GM19043 (cell line): Measurements from ENCODE around the gene MYO1H.
"Not testable (repeated sequence)": the region's sequence is repeated elsewhere in the genome, so short reads cannot be mapped to it uniquely, and the experiment has no call there.

Experiments
- ATAC-seq: cut with Tn5 transposase; IDR thresholded peaks from one replicate; pipeline ENCODE4 v1.9.1; 2021; ENCODE audit warnings: low read depth; ENCODE audit not compliant: unreplicated experiment

The MYO1H gene

DNA sequence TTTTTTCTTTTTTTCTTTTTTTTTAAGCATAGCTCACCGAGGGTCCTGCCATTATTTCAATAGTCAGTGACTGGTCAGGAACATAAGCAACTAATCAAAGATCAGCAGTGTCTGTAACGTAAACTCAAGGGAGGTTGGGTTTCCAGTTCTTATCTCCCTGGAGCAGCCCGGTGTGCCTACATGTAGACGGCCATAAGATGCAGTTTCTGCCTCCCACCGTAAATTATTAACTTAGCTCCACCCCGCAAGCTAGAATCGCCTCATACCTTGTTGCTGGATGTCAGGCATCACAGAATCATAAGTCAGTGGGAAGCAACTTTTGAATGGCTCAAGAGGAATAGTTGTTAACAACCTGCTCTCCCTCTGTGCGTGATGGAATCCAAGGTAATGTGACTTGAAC lies at the start of gene MYO1H:
MYO1H (plus strand) TSS at position 312 of the 400 bp plus-strand sequence; CDS start at position 373, 61 bp downstream.
- ATAC-seq, result no peak

GRCh38 chr12:109299849-109300248 lies 47.9 kb upstream of the MYO1H start:
- ATAC-seq, result no peak

DNA sequence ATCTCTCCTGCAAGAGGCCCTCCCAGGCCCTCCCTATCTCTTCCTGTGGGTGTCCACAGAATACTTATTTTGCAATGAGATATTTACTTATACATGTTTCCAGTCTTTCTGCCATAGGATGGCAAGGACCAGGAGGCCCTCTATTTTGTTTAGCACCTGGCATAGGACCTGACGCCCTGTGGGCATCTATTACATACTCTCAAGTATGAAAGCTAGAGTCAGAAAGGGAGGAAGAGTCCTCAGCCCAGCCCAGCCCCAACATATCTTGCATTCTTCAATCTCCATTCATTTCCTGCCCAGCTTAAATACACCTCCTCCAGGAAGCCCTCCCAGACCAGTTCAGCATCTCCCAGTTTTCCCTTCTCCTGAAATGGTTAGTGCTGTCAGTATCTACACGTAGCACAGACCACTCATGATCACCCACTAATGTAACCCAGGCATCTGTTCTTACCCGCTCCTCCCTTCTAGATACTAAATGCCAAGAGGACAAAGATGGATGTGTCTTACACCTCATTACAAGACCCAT lies 46.0 kb upstream of the MYO1H start:
- no peak for ATAC-seq

DNA sequence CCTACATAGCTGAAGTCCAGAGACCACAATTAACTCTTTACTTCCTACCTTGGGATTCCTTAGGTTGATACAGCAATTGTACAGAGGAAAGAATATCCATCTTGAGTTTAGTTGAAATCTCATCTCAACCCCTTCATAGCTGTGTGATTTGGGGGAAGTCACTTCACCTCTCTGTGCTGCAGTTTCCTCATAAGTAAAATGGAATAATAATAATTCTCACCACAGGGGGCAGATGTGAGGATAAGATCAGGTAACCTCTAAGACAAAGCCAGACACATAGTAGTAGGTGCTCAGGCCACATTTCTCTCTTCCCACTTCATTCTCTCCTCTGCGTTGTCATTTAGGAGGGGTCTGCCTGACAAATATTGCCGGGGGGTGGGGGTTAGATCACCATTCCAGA lies 45.3 kb upstream of the MYO1H start:
- ATAC-seq, result no peak

GRCh38 chr12:109302770-109303169 lies 44.9 kb upstream of the MYO1H start:
- ATAC-seq, result no peak

GRCh38 chr12:109304485-109304884 lies 43.2 kb upstream of the MYO1H start:
- no peak for ATAC-seq

DNA sequence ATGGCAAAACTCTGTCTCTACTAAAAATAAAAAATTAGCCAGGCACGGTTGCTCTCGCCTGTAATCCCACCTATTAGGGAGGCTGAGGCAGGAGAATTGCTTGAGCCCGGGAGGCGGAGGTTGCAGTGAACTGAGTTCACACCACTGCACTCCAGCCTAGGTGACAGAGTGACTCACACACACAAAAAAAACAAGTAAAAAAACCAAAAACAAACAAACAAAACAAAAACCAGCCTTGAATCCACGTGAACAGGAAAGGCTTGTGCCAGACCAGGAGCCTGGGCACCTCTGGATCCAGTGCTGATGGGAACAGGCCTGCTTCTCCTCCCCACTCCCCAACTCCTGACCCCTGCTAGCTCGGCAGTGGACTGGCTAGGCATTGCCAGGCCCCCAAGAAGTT lies 42.2 kb upstream of the MYO1H start:
- ATAC-seq, result no peak

DNA sequence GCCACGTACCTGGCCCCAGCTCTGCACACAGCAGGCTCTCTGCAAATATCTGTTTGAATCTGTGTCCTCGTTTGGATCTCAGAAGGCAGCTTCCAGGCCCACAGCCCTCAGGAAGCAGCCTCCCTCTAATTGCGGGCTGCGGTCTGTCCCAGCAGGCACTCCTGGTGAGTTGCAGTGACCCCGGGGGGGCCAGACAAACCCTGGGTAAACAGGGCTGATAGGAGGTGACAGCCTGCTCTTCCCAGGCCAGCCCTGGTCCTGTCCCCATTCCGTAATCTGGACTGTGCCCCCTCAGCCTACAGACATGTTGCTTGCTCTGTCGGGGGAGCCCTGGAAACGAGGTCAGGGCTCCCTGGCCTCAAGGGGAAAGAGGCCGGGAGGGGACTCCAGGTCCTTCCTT lies 40.6 kb upstream of the MYO1H start:
- no peak for ATAC-seq

DNA sequence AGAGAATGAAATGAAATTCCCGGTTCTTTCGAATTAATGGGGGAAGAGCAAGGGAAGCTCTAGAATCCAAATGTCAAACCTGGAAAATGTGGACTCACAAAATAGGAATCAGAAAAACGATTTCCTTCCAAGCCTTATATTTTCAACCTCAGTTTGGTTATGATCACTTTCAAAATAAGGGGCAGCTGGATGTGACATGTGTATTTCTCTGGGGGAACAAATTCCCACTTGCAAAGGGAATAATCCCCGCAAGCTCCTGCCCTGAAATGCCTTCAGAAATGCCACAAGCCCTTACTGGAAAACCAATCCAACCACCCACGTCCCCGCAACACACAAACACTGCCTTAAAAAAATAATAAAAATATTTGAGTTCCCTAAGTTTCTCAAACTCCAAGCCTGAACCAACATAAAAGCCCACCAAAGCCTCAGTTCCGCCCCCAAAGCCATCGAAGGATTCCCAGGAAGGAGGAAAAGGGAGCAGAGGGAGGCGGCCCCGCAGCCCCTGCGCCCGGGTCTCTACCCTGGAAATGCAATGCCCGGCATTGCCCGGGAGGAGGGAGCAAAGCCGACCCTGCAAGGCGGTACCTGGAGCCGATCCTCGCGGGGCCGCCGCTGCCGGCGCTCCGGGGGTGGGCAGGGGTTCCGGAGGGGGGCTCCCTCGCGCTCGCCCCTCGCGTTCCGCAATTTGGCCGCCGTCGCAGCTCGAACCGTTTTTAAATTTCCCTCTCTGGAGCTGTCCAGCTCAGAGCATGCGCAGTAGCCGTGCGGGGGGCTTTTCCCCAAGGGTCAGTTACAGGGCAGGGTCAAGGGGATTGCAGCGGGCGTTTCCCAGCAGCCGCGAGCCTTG lies 38.9 kb upstream of the MYO1H start, which contains the start of gene FOXN4:
FOXN4 (minus strand) TSS at position 751 of the 847 bp plus-strand sequence. CDS start 963 bp downstream, outside the sequence.
- ATAC-seq, result no peak

GRCh38 chr12:109309381-109310246 lies 38.1 kb upstream of the MYO1H start:
- no peak for ATAC-seq

DNA sequence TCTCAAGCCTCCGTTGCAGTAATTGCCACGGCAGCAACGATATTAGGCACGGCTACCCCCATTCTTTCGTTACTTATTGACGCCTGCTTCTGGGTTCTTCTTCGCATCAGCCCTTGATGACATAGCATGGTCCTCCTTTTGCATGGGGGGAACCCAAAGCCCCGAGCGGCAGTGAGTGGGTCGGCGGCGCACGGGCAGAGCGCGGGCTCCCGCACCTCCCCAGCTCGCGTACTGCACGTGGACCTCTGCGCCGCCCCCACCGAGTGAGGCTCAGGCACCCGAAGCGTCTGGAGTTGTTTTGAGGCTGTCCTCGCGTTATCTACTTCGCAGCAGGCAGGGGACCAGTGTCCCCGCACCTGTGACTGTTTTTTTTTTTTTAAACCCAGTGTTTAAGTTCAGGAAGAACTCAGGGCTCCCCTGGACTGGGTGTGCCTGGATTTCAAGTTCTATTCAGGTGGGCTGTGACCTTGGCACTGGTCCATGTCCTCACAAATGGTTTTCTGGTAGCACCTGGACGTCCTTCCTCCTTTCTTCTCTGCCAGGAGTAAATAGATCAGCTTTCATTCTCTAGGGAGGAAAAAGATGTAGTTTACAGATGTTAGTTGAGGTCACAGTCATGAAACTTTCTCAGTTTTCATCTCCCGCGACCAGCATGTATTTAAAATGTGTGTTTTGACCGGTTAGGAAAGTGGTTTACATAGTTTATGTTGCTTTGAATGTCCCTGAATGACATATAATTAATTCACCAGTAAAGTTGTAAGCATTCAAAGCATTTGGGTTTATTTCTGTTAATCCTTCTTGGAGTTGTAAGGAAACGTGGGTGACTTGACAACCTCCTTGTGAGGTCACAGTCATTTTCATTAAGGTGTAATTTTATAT lies 37.2 kb upstream of the MYO1H start:
- ATAC-seq, result no peak

DNA sequence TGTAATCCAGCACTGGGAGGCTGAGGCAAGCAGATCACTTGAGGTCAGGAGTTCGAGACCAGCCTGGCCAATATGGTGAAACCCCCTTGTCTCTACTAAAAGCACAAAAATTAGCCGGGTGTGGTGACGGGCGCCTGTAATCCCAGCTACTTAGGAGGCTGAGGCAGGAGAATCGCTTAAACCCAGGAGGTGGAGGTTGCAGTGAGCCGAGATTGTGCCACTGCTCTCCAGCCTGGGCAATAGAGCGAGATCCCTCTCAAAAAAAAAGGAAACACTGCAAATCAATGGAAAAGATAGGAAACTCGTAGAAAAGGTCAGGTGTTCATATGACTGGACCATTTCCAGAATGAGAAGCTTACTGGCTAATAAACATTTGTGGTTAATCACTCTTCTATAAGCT lies 26.4 kb upstream of the MYO1H start:
- not testable (repeated sequence) for ATAC-seq

DNA sequence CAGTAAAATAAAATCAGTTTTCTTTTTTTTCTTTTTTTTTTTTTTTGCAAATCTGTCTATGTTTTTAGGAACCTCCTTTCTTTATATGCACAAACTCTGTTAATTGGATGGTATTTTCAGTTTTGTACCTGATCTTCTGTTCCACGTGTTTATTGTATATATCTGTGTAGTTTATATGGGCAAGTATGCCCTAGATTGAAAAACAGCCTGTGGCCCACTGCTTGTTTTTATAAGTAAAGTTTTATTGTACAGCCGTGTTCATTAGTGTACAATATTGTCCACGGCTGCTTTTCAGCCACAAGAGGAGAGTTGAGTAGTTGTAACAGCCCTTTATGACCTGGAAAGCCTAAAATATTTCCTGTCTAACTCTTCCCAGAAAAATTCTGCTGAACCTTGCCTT lies 18.7 kb upstream of the MYO1H start:
- no peak for ATAC-seq

DNA sequence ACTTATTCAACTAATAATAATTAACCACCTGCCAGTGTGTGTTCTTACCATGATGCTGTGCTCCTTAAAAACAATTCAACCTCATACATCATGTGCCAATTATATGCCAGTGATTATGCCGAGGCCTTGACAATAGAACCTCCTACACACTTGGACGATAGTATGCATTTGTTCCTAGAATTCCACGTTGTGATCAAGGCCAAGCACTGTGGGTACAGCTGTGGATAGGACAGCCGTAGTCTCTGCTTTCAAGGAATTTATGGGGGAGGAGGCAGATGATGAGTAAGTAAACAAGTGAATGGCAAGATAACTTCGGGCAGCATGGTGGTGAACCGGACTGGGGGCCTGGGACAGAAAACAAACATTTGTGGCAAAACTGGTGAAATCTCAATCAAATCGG lies 18.0 kb upstream of the MYO1H start:
- no peak for ATAC-seq

GRCh38 chr12:109330282-109331230 lies 17.1 kb upstream of the MYO1H start:
- no peak for ATAC-seq

DNA sequence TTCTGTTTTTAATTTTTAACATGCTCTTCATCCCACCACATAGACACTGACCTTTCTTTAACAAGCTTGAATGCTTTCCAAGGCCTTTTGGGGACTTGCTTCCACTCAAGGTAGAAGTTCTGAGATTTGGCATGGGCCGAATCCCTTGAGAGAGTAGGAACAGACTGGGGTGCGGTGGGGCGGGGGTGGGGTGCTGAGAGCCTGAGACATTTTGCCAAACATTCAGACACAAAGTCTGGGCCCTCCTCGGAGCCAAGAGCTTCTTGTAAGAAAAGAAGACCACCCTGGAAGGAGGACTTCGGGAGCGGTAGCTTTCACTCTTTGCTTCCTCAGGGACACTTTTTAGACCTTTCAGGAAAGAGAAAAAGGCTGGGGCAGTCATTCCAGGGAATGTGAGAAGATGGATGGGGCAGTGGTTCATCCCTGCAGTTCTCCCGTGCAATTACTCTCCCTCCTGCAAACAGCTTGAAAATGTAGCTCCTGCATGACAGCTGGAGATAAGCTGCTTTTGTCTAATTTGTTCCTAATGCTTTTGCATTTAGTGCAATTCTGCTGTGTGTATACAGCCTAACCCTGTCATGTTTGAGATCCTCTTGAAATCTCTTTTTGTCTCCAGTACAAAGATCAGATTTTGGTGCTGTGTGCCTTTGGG lies 16.3 kb upstream of the MYO1H start:
- no peak for ATAC-seq

DNA sequence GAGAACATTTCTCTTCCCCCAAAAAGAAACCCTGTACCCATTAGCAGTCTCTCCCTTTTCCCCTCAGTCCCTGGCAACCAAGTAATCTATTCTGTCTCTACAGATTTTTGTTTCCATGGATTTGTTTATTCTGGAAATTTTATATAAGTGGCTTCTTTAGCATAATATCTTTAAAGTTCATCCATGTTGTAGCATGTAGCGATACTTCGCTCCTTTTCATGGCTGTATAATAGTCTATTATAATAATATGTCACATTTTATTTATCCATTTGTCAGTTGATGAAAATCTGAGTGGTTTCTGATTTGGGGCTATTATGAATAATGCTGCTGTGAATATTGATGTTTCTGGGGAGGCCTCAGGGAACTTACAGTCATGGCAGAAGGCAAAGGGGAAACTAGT lies 12.8 kb upstream of the MYO1H start:
- no peak for ATAC-seq

GRCh38 chr12:109336593-109336992 lies 11.1 kb upstream of the MYO1H start:
- ATAC-seq, result no peak

- no peak for ATAC-seq
These were observed 4.0 kb upstream of the MYO1H start for GRCh38 chr12:109343677-109344076.
